Kidney epithelial cell (primary cell): ENCODE data around the gene SUPT3H. TPM values are rescaled to one million over a fixed set of nuclear protein-coding genes. Genes with fewer than 3 reads are reported as not detected.
"Not testable (repeated sequence)": the region's sequence is repeated elsewhere in the genome, so short reads cannot be mapped to it uniquely, and the experiment has no call there.

ENCODE experiments used
- DNase-seq: peaks from one replicate; pipeline ENCODE4 v3.0.0-alpha.2; 2010; ENCODE audit warnings: low read depth
- H3K27me3 ChIP-seq: 2 replicates; pipeline ENCODE4 v1.6.0; 2011; ENCODE audit warnings: low read length; ENCODE audit not compliant: control insufficient read depth, insufficient read depth
- H3K36me3 ChIP-seq: 2 replicates; pipeline ENCODE4 v1.5.1; 2011; ENCODE audit warnings: low read length; ENCODE audit not compliant: control insufficient read depth, insufficient read depth
- H3K4me3 ChIP-seq: 2 replicates; pipeline ENCODE4 v1.5.1; 2011; ENCODE audit warnings: low read depth, mild to moderate bottlenecking, control low read depth, low read length
- CTCF ChIP-seq: IDR thresholded peaks from 2 replicates; pipeline ENCODE4 v1.5.1; 2011; ENCODE audit warnings: mild to moderate bottlenecking, moderate library complexity, low read length, control low read depth, inconsistent platforms; ENCODE audit not compliant: insufficient read depth, poor library complexity, severe bottlenecking
- total RNA-seq: library from RNA; depleted of rRNA; stranded (reverse); fragments of >200 nt; gene quantifications from 2 replicates; pipeline ENCODE4 v1.2.3, GENCODE V29; 2015

The SUPT3H gene
- total RNA-seq, 1 donor from 2014 or later, result 18.3 TPM

- no peak for TF ChIP-seq CTCF
- H3K4me3 ChIP-seq, result no peak overlapping the region
Observed at GRCh38 chr6:44867571-44868334, 510.0 kb downstream of the SUPT3H start.

GRCh38 chr6:44865184-44865583, 512.5 kb downstream of the SUPT3H start:
- H3K4me3 ChIP-seq, DNase-seq, H3K27me3 ChIP-seq, H3K36me3 ChIP-seq: not testable (repeated sequence)

More at GRCh38 chr6:44867571-44868334, 510.0 kb downstream of the SUPT3H start:
- Histone ChIP-seq H3K36me3 (no peaks in the 10 kb centered on the region), H3K27me3 (no peaks in the 10 kb centered on the region)
- DNase-seq, result no peak

DNA sequence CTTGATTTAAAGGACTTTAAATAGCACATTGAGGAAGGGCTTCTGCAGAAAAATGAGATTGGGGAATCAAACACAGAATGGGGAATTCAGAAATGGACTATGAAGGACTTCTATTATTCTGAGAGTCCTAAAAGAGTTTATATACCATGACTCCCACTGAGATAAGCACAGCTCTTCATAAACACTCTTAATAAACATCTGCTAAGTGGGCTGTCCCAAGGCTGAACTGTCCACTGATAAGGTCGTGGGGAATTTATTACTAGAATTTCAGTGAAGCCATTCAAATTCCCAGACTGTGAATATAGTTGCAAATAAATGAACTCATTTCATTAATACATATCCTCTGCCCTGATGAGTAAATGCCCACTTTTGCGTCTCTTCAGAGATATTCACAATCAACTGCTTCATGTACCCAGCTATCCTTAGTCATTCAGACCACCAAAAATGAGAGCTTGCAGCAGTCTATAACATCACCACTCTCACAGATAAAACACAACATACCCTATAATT, 517.8 kb downstream of the SUPT3H start:
- H3K4me3 ChIP-seq, result no peak overlapping the region
- no peaks in the 10 kb centered on the region for H3K36me3 ChIP-seq
- no peak for DNase-seq
- no peaks in the 10 kb centered on the region for H3K27me3 ChIP-seq
- no peak for TF ChIP-seq CTCF

- no peak overlapping the region for H3K4me3 ChIP-seq
- H3K27me3 ChIP-seq, result no peaks in the 10 kb centered on the region
- H3K36me3 ChIP-seq, result no peaks in the 10 kb centered on the region
- TF ChIP-seq CTCF, result no peak
- no peak for DNase-seq
Observed at GRCh38 chr6:44858998-44859397, 518.7 kb downstream of the SUPT3H start.

GRCh38 chr6:44856479-44856878, 521.3 kb downstream of the SUPT3H start:
- no peak for TF ChIP-seq CTCF
- Histone ChIP-seq H3K27me3 (no peaks in the 10 kb centered on the region), H3K36me3 (no peaks in the 10 kb centered on the region), H3K4me3 (no peak overlapping the region)
- no peak for DNase-seq

GRCh38 chr6:44855562-44856411, 521.9 kb downstream of the SUPT3H start:
- H3K36me3 ChIP-seq, result no peaks in the 10 kb centered on the region
- H3K27me3 ChIP-seq, result no peaks in the 10 kb centered on the region
- no peak for TF ChIP-seq CTCF
- H3K4me3 ChIP-seq, result no peak overlapping the region
- no peak for DNase-seq
